ENCODE data around the gene ZNF804B.

The ZNF804B gene

DNA sequence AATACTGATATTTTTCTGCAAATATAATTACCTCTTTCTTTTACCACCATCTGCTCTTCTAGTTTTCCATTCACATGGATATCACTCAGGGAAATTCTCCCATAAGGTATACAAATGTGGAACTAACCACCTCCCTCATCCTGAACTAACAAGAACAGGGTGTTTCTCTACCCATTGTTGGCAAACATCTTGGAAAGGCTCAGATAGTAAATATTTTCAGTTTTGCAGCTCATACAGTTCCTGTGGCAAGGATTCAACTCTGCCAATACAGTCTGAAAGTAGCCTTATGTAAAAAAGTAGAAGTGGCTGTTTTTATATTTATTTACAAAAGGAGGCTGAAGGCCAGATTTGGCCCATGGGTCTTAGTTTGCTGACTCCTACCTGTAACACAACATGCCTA is 549.0 kb downstream of the ZNF804B start:
- TF ChIP-seq, protein P1, sequence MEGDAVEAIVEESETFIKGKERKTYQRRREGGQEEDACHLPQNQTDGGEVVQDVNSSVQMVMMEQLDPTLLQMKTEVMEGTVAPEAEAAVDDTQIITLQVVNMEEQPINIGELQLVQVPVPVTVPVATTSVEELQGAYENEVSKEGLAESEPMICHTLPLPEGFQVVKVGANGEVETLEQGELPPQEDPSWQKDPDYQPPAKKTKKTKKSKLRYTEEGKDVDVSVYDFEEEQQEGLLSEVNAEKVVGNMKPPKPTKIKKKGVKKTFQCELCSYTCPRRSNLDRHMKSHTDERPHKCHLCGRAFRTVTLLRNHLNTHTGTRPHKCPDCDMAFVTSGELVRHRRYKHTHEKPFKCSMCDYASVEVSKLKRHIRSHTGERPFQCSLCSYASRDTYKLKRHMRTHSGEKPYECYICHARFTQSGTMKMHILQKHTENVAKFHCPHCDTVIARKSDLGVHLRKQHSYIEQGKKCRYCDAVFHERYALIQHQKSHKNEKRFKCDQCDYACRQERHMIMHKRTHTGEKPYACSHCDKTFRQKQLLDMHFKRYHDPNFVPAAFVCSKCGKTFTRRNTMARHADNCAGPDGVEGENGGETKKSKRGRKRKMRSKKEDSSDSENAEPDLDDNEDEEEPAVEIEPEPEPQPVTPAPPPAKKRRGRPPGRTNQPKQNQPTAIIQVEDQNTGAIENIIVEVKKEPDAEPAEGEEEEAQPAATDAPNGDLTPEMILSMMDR (IDR thresholded peaks at IDR 0.05) = no peak

DNA sequence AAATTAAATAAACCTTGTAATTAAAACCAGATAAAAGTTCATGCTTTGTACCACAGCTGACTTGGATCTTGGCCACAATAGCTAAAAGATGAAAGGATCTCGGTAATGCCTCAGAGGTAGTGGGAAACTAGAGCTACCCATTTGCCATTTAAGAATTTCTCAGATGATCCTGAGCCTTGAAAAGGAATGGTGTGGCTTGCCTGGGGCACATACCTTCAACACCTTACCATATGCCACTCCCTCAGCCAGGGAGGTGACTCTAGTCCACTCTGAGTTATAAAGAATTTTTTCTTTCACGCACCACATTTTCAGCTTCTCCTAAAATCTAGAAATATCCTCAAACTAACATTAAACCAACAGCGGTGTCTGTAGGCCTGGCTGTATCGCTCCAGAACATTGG is 552.4 kb downstream of the ZNF804B start:
- TF ChIP-seq, protein P1 (IDR thresholded peaks at IDR 0.05) = no peak

DNA sequence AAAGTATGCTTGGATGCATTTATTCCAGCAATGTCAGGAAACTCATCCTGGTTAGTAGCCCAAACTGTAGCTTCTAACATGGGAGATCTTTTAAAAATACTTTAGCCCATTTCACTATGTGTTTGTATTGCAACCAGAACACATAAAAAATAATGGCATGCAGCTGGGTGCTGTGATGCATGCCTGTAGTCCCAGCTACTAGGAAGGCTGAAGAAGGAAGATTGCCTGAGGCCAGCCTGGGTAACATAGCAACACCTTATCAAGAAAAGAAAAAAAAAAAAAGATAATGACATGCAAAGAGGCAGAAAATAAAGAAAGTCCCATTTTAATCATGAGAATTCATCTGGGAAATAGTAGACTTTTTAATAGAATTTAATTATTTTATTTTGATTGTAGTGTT is 553.1 kb downstream of the ZNF804B start:
- TF ChIP-seq, protein P1 (IDR thresholded peaks at IDR 0.05) = no peak

DNA sequence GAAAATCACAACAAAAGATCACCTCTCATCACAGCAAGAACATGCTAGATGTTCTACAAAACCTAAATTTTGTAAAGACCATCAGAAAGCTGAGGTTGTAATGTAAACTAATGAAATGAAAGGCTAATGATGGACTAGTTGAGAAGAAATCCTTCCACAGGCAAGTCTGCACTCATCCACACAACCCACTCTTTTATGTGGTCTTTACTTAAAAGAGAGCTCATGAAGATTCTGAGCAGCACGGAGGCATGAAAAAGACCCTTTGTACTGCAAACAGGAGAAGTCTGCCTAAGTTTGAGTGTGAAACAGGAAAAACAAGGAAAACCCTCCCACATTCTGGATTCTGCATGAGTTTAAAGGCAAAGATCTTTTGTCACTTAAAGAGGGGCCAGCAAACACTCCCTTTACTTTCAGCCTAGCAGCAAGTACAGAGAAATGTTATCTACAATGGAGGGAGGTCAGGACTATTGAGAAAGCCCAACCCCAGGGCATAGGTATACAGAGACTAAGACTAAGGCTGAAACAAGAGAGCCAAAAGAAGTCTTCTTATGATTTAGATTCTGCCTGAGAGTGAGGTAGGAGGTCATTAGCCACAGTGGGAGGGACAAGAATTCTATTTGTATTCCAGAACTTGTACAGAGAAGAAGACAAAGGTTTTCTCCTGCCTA is 557.2 kb downstream of the ZNF804B start:
- TF ChIP-seq, protein P1 (IDR thresholded peaks at IDR 0.05) = no peak

DNA sequence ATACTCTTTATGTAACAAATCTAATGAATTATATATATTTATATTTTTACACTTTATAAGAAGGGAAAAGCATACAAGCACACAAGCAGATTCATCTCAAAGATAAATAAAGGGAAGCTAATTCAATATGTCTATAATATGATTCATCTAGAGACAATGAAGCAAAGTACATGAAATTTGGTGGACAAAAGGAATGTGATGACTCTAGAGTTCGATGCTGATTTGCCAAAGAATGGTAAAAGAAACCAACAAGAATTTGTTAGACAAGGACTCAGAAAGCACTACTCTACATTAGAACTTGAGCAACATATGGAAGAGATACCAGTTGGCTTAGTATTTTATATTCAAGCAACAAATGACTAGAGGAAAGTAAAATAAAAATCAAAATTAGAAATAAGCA is 572.5 kb downstream of the ZNF804B start:
- TF ChIP-seq, protein P1 (IDR thresholded peaks at IDR 0.05) = no peak

DNA sequence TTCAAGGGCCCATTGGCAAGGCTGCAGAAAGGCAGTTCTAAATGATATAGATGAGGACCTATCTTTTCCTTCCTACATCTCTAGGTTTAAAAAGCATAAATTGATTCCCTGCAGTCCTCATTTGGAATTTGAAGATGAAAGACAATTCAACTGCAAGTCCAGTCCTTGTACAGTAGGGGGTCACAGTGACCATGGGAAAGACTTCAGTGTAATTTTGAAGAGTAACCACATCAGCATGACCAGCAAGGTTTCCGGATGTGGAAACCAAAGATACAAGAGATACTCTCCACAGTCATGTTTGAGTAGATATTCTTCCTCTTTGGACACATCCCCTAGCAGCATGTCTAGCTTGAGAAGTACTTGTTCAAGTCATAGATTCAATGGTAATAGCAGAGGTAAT is 575.3 kb downstream of the ZNF804B start:
- TF ChIP-seq, protein P1 (IDR thresholded peaks at IDR 0.05) = peak; percentile 35; the same call in 1 of the 2 replicates

DNA sequence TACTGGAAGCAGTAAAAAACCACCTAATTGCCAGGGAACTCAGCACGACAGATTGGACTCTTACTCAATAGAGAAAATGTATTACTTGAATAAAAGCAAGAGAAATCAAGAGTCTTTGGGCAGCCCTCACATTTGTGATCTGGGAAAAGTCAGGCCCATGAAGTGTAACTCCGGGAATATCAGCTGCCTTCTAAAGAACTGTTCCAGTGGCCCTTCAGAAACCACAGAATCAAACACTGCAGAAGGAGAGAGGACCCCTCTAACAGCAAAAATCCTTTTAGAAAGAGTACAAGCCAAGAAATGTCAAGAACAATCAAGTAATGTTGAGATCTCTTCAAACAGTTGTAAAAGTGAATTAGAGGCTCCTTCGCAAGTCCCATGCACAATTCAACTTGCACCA is 576.0 kb downstream of the ZNF804B start:
- TF ChIP-seq, protein P1 (IDR thresholded peaks at IDR 0.05) = no peak

DNA sequence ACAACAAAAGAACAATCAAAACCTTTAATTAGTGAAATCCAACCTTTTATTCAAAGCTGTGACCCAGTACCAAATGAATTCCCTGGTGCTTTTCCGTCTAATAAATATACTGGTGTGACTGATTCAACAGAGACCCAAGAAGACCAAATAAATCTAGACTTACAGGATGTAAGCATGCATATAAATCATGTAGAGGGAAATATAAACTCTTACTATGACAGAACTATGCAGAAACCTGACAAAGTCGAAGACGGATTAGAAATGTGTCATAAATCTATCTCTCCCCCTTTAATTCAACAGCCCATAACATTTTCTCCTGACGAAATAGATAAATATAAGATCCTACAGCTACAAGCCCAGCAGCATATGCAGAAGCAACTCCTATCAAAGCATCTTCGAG is 576.6 kb downstream of the ZNF804B start:
- TF ChIP-seq, protein P1 (IDR thresholded peaks at IDR 0.05) = no peak

Data from LNCAP (cell line).